Measurements from ENCODE around the gene TMTC4.

- TF ChIP-seq CTCF (conservative IDR thresholded peaks at IDR 0.05; ENCODE audit: low read depth, low read length): no peak
- no peak for TF ChIP-seq EZH2phosphoT487 (IDR thresholded peaks at IDR 0.05; ENCODE audit: borderline replicate concordance, low read length)
- no peak for TF ChIP-seq EZH2 (IDR thresholded peaks at IDR 0.05; ENCODE audit: low read length, unreplicated experiment)
Measured at GRCh38 chr13:100604918-100605710, 69.5 kb downstream of the TMTC4 start.

Measured in PC-3 (cell line).